Activated naive CD8-positive, alpha-beta T cell treated with anti-CD3 and anti-CD28 coated beads, Interleukin-2, amount 50 U/mL, for 24 hours (primary cell): ENCODE data around the gene ST8SIA4.

Source experiments
- ATAC-seq: fragments of 150-1000 bp; cut with Tn5 transposase; one replicate; pipeline ENCODE4 v1.10.0; 2021
- DNase-seq: peaks from one replicate; pipeline ENCODE4 v3.0.0; 2021
- H3K27ac Mint-ChIP-seq: one replicate; pipeline ENCODE4 v1.8.0; 2021; ENCODE audit warnings: mild to moderate bottlenecking, mixed read lengths
- H3K27me3 Mint-ChIP-seq: one replicate; pipeline ENCODE4 v1.8.0; 2021; ENCODE audit warnings: mixed read lengths
- H3K36me3 Mint-ChIP-seq: one replicate; pipeline ENCODE4 v1.8.0; 2021; ENCODE audit warnings: low read depth, mixed read lengths
- H3K4me1 Mint-ChIP-seq: one replicate; pipeline ENCODE4 v1.8.0; 2021; ENCODE audit warnings: mixed read lengths
- H3K4me3 Mint-ChIP-seq: one replicate; pipeline ENCODE4 v1.8.0; 2021; ENCODE audit warnings: mild to moderate bottlenecking, moderate library complexity, mixed read lengths
- H3K9me3 Mint-ChIP-seq: one replicate; pipeline ENCODE4 v1.8.0; 2021; ENCODE audit warnings: mixed read lengths

The ST8SIA4 gene

GRCh38 chr5:100768221-100768620 lies 134.9 kb downstream of the ST8SIA4 start:
- no peaks in the 10 kb centered on the region for H3K36me3 Mint-ChIP-seq
- no peak for DNase-seq

GRCh38 chr5:100762995-100763394 lies 140.1 kb downstream of the ST8SIA4 start:
- no peak for DNase-seq
- H3K9me3 Mint-ChIP-seq: no peaks in the 10 kb centered on the region
- no peaks in the 10 kb centered on the region for H3K4me1 Mint-ChIP-seq
- H3K27ac Mint-ChIP-seq: no peak overlapping the region
- H3K36me3 Mint-ChIP-seq: no peaks in the 10 kb centered on the region
- no peak for ATAC-seq
- no peak overlapping the region for H3K4me3 Mint-ChIP-seq
- H3K27me3 Mint-ChIP-seq: no peaks in the 10 kb centered on the region

More at GRCh38 chr5:100768221-100768620, 134.9 kb downstream of the ST8SIA4 start:
- Mint-ChIP-seq H3K9me3 (no peaks in the 10 kb centered on the region), H3K27me3 (no peaks in the 10 kb centered on the region), H3K4me3 (no peak overlapping the region), H3K27ac (no peak overlapping the region), H3K4me1 (no peaks in the 10 kb centered on the region)
- ATAC-seq: no peak

GRCh38 chr5:100762108-100762507 lies 141.0 kb downstream of the ST8SIA4 start:
- H3K4me3 Mint-ChIP-seq: no peak overlapping the region
- no peaks in the 10 kb centered on the region for H3K27me3 Mint-ChIP-seq
- no peak for DNase-seq
- H3K4me1 Mint-ChIP-seq: no peaks in the 10 kb centered on the region
- no peak for ATAC-seq
- no peaks in the 10 kb centered on the region for H3K36me3 Mint-ChIP-seq
- no peaks in the 10 kb centered on the region for H3K9me3 Mint-ChIP-seq
- no peak overlapping the region for H3K27ac Mint-ChIP-seq

GRCh38 chr5:100761192-100761591 lies 141.9 kb downstream of the ST8SIA4 start:
- Mint-ChIP-seq H3K9me3 (no peaks in the 10 kb centered on the region), H3K27me3 (no peaks in the 10 kb centered on the region), H3K4me1 (no peaks in the 10 kb centered on the region), H3K36me3 (no peaks in the 10 kb centered on the region), H3K4me3 (no peak overlapping the region), H3K27ac (no peak overlapping the region)
- DNase-seq: no peak
- ATAC-seq: no peak

- no peak overlapping the region for H3K27ac Mint-ChIP-seq
- no peak overlapping the region for H3K4me3 Mint-ChIP-seq
These were observed 142.4 kb downstream of the ST8SIA4 start for GRCh38 chr5:100760688-100761087.

GRCh38 chr5:100758780-100759179 lies 144.3 kb downstream of the ST8SIA4 start:
- ATAC-seq (no peak), DNase-seq (no peak)
- H3K4me3 Mint-ChIP-seq: no peak overlapping the region
- H3K9me3 Mint-ChIP-seq: no peaks in the 10 kb centered on the region
- no peak overlapping the region for H3K27ac Mint-ChIP-seq
- H3K36me3 Mint-ChIP-seq: no peaks in the 10 kb centered on the region
- H3K27me3 Mint-ChIP-seq: no peaks in the 10 kb centered on the region
- no peaks in the 10 kb centered on the region for H3K4me1 Mint-ChIP-seq

More at GRCh38 chr5:100760688-100761087, 142.4 kb downstream of the ST8SIA4 start:
- no peaks in the 10 kb centered on the region for H3K27me3 Mint-ChIP-seq
- no peaks in the 10 kb centered on the region for H3K4me1 Mint-ChIP-seq
- no peaks in the 10 kb centered on the region for H3K9me3 Mint-ChIP-seq
- DNase-seq (no peak), ATAC-seq (no peak)
- H3K36me3 Mint-ChIP-seq: no peaks in the 10 kb centered on the region

- Mint-ChIP-seq H3K36me3 (no peaks in the 10 kb centered on the region), H3K4me3 (no peak overlapping the region), H3K4me1 (no peaks in the 10 kb centered on the region), H3K27me3 (no peaks in the 10 kb centered on the region), H3K9me3 (no peaks in the 10 kb centered on the region), H3K27ac (no peak overlapping the region)
- no peak for DNase-seq
- no peak for ATAC-seq
These were observed 144.8 kb downstream of the ST8SIA4 start for GRCh38 chr5:100758306-100758705.

- DNase-seq (no peak), ATAC-seq (no peak)
- Mint-ChIP-seq H3K4me1 (no peaks in the 10 kb centered on the region), H3K9me3 (no peaks in the 10 kb centered on the region), H3K4me3 (no peak overlapping the region), H3K27ac (no peak overlapping the region), H3K36me3 (no peaks in the 10 kb centered on the region), H3K27me3 (no peaks in the 10 kb centered on the region)
These were observed 145.5 kb downstream of the ST8SIA4 start for GRCh38 chr5:100757618-100758017.
